A673 (cell line): Measurements from ENCODE around the gene MIPOL1. TPM values are rescaled to one million over a fixed set of nuclear protein-coding genes. Genes with fewer than 3 reads are reported as not detected.

Source experiments
- BruUV-seq: library from RNA; stranded (reverse); fragments of 400-500 nt; replicated peaks from 2 replicates; lab custom pipeline; 2021; lab: Mats Ljungman, UMichigan
- CTCF ChIA-PET: fragments of 300-600 bp; sonication (Branson Sonifier 250); formaldehyde crosslinking; loops from one replicate; lab custom pipeline; 2022; ENCODE audit warnings: antibody characterized with exemption; lab: Charles Lee
- POLR2A ChIA-PET: fragments of 300-600 bp; sonication (Branson Sonifier 250); formaldehyde crosslinking; loops from one replicate; lab custom pipeline; 2022; ENCODE audit warnings: antibody characterized with exemption; ENCODE audit not compliant: low non-redundant PET; lab: Charles Lee
- DNase-seq: peaks from one replicate; pipeline ENCODE4 v3.0.0-alpha.2; 2015; ENCODE audit warnings: low spot score
- H3K27ac ChIP-seq: fragments of 200-600 bp; sonication (generic); 2 replicates; pipeline ENCODE4 v1.5.1; 2016; ENCODE audit warnings: mixed run types, low read depth, mild to moderate bottlenecking, mixed read lengths, antibody characterized with exemption, low read length; ENCODE audit not compliant: poor library complexity, severe bottlenecking
- H3K27me3 ChIP-seq: fragments of 200-600 bp; sonication (generic); replicated peaks from 2 replicates; pipeline ENCODE4 v1.6.1; 2017; ENCODE audit warnings: mixed run types, low read depth, mild to moderate bottlenecking, mixed read lengths, antibody characterized with exemption, low read length; ENCODE audit not compliant: insufficient read depth, poor library complexity
- H3K36me3 ChIP-seq: fragments of 200-600 bp; sonication (generic); 2 replicates; pipeline ENCODE4 v1.6.1; 2016; ENCODE audit warnings: mixed run types, mild to moderate bottlenecking, mixed read lengths, antibody characterized with exemption, low read length; ENCODE audit not compliant: insufficient read depth, poor library complexity, severe bottlenecking
- H3K4me1 ChIP-seq: fragments of 200-600 bp; sonication (generic); 2 replicates; pipeline ENCODE4 v1.6.1; 2017; ENCODE audit warnings: mixed run types, mild to moderate bottlenecking, mixed read lengths, antibody characterized with exemption, low read length; ENCODE audit not compliant: insufficient read depth, poor library complexity, severe bottlenecking
- H3K4me3 ChIP-seq: fragments of 200-600 bp; sonication (generic); 2 replicates; pipeline ENCODE4 v1.5.1; 2016; ENCODE audit warnings: low read depth, mixed run types, mild to moderate bottlenecking, mixed read lengths, low read length; ENCODE audit not compliant: poor library complexity, severe bottlenecking
- H3K9me3 ChIP-seq: fragments of 200-600 bp; sonication (generic); 2 replicates; pipeline ENCODE4 v1.6.1; 2016; ENCODE audit warnings: mixed run types, low read depth, mild to moderate bottlenecking, mixed read lengths, antibody characterized with exemption, low read length; ENCODE audit not compliant: poor library complexity, severe bottlenecking
- EZH2 ChIP-seq: fragments of 200-600 bp; sonication (generic); IDR thresholded peaks from 2 replicates; pipeline ENCODE4 v1.6.1; 2017; ENCODE audit warnings: borderline replicate concordance, low read depth, mild to moderate bottlenecking, mixed read lengths, antibody characterized with exemption, low read length; ENCODE audit not compliant: poor library complexity, severe bottlenecking
- intact Hi-C: fragments of 100-400 bp; cut with micrococcal nuclease; formaldehyde crosslinking; loops from one replicate; pipeline ENCODE4 v1.10.0; 2022; ENCODE audit not compliant: unreplicated experiment
- total RNA-seq: library from RNA; stranded (reverse); gene quantifications from 2 replicates; pipeline ENCODE4 v1.2.3, GENCODE V29; 2021
- TF ChIP-seq, protein P1 (sequence below): fragments of 300-800, 200-600 bp; sonication (generic); conservative IDR thresholded peaks from 2 replicates; pipeline ENCODE4 v1.5.1; 2017; ENCODE audit warnings: low read depth, mild to moderate bottlenecking, antibody characterized with exemption, low read length, moderate library complexity, mixed read lengths

MIPOL1 gene
- total RNA-seq, 1 experiment from 2014 or later, result 15.0 TPM

DNA sequence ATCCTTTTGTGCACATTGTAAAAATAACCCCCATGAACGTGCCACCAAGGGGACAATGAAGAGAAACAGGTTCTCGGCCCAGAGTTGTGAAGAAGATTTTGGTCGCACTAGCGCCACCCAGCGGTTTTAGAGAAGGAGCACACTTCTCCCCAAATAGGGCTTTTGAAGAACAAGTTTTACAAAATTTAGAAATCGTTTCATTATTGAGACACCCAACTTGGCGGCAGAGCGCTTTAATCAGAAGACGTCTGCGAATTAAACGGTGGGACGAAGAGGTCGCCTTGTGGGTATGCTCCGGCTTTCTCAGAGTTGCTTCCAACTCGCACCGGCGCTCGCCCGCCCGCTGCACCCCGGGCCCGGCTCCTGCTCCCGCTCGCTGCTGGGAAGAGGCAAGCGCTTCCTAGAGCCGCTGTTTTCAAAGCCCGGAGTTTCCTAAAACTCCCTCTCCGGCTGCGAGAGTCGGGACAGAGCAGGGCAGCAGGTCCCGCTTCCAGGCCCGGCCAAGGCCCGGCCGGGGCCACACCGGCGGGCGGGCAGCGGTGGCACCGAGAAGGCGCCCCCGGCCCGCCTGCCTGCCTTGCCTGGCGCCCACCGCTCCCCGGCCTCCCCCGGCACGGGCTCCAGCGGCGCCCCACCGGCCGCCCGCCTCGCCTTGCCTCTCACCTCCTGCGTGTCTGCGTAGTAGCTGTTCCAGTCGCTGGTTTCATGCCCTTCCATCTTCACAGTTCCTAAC lies 396.7 kb downstream of the MIPOL1 start:
- no peaks in the 10 kb centered on the region for H3K9me3 ChIP-seq
- H3K4me1 ChIP-seq, result peaks cover 12% of the 10 kb centered on the region
- ChIA-PET POLR2A (no interaction called here), CTCF (no interaction called here)
- H3K27me3 ChIP-seq, result peaks cover 72% of the 10 kb centered on the region
- TF ChIP-seq, protein P1, sequence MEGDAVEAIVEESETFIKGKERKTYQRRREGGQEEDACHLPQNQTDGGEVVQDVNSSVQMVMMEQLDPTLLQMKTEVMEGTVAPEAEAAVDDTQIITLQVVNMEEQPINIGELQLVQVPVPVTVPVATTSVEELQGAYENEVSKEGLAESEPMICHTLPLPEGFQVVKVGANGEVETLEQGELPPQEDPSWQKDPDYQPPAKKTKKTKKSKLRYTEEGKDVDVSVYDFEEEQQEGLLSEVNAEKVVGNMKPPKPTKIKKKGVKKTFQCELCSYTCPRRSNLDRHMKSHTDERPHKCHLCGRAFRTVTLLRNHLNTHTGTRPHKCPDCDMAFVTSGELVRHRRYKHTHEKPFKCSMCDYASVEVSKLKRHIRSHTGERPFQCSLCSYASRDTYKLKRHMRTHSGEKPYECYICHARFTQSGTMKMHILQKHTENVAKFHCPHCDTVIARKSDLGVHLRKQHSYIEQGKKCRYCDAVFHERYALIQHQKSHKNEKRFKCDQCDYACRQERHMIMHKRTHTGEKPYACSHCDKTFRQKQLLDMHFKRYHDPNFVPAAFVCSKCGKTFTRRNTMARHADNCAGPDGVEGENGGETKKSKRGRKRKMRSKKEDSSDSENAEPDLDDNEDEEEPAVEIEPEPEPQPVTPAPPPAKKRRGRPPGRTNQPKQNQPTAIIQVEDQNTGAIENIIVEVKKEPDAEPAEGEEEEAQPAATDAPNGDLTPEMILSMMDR, result peak; percentile 91
- peak; percentile 51 for TF ChIP-seq EZH2
- peak; percentile 91 for DNase-seq
- intact Hi-C loops, result loop anchor here (1.0 to 5.0 kb wide), 2 partner anchors 278 to 348 kb away; no protein-coding TSS in a partner anchor
- peak overlapping the region; percentile 65 for H3K27ac ChIP-seq
- peak overlapping the region; percentile 68 for H3K4me3 ChIP-seq
- no TSS peak for BruUV-seq
- no peaks in the 10 kb centered on the region for H3K36me3 ChIP-seq

DNA sequence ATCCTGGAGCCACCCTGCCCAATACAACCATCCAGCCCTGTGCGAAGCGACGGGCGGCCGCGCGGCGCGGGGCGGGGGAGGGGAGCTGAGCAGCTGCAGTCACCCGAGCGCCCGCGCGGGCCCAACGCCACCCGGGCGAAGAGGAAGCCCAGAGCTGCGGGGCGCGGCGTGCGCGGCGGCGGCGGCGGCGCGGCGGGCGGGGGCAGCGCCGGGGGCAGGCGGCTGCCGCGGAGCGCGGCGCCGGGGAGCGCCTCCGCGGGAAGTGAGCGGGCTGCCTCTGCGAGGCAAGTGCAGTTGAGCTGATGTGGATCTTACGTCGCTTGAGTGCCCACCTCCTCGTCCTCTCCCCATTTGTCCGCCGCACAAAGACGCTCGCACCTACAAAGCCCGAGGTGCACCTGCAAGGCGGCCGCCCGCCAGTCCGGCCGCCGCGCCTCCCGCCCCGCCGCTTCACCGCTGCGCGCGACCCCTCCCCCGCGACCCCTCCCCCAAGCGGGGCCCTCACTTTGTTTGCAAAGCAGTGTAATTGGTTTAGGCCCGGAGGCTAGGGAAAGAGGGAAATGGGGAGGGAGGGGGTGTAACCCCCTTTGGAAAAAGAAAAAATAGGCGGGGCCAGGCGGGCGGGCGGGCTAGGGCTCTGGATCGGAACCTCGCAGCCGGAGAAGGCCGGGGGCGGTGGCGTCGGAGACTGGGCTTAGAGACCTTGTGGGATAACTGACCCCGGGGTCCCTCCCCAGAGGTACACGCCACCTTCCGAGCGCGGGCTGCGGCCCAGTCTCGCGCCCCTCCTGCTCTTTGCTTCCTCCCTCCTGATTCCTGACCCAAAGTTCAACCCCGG lies 397.5 kb downstream of the MIPOL1 start, which contains the start of the genes FOXA1 and TTC6:
TSS of gene FOXA1 (minus strand) at position 279 of the 838 bp plus-strand sequence. CDS start at position 2, 277 bp downstream.
TSS of gene TTC6 (plus strand) at position 659 of the 838 bp plus-strand sequence. CDS start 26,436 bp downstream, outside the sequence.
- peaks cover 72% of the 10 kb centered on the region for H3K27me3 ChIP-seq
- POLR2A ChIA-PET, result no interaction called here
- BruUV-seq, result no TSS peak

More for the DNA sequence above, 397.5 kb downstream of the MIPOL1 start, which contains the start of the genes FOXA1 and TTC6:
- Histone ChIP-seq H3K4me3 (peak within 1 kb of the TSS; percentile 68), H3K9me3 (no peaks in the 10 kb centered on the region), H3K4me1 (peaks cover 19% of the 10 kb centered on the region), H3K36me3 (no peaks in the 10 kb centered on the region), H3K27ac (peak within 1 kb of the TSS; percentile 65)
- CTCF ChIA-PET, result no interaction called here
- intact Hi-C loops, result loop anchor here (1.0 to 5.0 kb wide), 2 partner anchors 277 to 349 kb away; no protein-coding TSS in a partner anchor
- TF ChIP-seq EZH2, result no peak
- TF ChIP-seq, protein P1, result no peak
- peak; percentile 66 for DNase-seq
